ENCODE data around the gene SIRPD.
"Not testable (repeated sequence)": the region's sequence is repeated elsewhere in the genome, so short reads cannot be mapped to it uniquely, and the experiment has no call there.

SIRPD gene

DNA sequence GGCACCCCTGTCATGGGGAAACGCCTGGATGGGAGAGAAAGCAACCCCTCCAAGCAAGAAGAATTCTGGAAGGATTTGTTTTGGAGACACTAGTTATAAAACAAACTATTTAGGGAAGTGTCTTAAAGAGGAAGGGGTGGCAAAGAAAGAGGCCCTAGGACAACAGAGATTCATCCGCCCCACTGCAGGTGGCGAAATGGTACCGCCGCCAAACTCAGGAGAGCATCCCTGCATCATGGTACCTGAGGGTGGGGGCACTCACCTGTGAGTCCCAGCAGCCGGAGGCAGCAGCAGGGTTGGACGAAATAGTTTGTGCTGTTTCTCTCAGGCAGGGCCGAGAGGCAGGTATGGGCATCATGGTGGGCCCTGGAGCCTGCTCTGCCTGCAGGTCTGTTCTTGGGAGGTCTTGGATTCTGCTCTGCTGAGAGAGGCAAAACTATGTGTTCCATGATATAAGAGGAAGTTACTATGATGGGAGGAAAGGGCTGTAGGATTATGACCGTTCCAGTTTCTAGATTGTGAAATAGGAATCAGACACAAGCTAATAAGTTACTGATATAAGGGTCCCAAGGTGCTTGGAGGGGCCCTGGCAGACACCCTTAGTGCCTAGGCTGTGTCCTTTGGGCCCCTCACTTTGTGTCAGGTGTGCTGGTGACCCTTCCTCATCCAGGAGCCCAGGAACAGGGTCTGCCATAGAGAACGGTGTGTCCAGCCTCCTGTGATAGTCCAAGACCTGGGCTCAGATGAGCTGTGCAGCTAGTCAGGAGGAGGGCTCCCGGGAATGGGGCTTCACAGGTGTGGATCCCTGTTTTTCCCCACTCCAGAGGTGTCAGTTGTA lies 20.4 kb downstream of the SIRPD start:
- no peak for DNase-seq

DNA sequence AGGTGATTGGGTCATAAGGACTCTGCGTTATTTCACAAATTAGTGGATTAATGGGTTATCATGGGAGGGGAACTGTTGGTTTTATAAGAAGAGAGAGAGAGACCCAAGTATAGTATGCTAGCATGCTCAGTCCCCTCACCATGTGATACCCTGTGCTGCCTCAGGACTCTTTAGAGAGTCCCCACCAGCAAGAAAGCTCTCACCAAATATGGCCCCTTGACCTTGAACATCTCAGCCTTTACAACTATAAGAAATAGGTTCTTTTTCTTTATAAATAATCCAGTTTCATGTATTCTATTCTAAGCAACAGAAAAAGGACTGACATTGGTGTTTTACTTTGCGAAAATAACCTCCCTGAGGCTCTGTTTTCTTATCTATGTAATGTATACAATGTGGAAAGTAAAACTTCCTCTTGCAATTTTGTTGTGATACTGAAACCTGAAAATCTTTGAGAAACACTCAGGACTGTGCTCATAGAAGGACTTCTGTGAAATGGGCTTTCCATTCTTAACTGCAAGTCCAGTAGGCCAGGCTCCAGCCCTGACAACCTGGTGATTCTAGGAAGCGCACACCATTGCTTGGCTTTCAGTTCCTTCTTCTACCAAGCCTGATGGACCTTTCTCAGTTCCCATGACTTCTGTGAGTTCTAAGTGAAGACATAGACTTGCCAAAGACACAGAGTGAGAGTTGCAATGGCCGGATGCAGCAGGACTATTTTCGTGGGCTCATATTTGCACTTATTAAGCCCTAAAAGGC lies 21.9 kb downstream of the SIRPD start:
- no peak for DNase-seq

DNA sequence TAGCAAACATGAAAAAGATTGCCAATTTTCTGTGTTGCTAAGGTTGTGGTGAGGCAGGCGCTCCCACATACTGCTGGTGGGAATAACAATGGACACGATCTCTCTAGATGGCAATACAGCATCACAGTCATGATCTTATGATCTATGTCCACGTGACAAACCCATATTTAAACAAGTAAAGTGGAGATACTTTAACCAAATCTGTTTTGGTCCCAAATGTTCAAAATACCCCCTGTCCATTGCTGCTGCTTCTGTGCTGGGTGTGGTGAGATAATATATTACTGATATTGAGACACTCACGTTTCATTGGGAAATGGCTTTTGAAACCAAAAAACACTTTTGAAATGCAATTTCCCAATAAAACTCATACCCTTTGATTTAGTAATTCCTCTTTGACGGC lies 23.0 kb downstream of the SIRPD start:
- DNase-seq, result no peak

DNA sequence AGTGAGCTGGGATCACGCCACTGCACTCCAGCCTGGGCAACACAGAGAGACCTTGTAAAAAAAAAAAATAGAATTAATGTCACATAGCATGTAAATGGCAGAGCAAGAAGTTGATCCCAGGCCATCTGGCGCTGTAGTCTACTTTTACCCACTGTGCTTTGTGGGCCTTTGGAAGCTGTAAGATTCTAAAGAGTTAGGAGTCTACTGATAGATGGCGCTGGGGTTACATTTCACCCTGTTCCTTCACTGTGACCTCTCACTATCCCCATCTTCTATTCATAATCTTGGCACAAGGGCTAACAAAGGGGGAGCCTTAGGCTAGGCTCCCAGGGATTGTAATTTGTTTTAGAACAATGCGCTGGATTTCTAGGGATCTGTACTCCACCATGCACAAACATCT lies 24.4 kb downstream of the SIRPD start:
- DNase-seq, result no peak

DNA sequence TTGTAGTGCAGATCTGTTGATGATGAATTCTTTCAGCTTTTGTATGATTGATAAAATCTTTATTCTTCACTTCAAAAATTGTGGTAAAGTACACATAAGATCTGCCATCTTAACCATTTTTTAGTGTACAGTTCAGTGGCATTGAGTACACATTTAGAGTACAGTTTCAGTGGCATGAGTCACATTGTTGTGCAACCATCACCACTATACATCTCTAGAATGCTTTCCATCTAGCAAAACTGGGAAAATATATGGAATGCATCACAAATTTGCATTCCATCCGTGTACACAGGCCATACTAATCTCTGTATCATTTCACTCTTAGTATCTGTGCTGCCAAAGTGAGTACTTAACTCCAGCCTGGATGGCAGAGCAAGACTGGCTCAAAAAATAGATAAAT lies 28.7 kb downstream of the SIRPD start:
- no peak for DNase-seq

DNA sequence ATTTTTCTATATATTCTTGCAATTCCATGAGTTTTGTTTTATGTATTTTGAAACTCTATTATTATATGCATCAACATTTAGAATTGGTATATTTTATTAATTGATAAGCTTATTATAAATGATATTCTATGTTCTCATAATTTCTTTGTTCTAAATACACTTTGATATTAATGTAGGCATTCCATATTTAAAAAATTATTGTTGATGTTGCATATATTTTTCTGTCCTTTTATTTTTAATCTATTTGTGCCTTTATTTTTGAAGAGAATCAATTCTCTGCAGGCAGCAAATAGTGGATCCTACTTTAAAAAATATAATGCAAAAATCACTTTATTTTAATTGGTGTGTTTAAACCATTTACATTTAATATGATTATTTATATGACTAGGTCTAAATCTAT lies 29.6 kb downstream of the SIRPD start:
- no peak for DNase-seq

DNA sequence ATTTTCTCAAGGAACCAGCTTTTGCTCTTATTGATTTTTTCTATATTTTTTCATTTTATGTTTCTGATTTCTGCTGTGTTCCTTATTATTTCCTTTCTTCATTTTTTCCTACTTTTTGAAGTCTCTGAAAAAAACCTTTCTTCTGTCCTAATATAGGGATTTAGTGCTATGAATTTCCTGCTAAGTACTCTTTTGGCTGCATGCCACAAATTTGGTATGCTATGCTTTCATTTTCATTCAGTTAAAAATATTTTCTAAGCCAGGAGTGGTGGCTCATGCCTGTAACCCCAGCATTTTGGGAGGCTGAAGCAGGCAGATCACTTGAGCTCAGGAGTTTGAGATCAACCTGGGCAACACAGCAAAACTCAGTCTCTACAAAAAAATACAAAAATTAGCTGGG lies 30.6 kb downstream of the SIRPD start:
- no peak for DNase-seq

DNA sequence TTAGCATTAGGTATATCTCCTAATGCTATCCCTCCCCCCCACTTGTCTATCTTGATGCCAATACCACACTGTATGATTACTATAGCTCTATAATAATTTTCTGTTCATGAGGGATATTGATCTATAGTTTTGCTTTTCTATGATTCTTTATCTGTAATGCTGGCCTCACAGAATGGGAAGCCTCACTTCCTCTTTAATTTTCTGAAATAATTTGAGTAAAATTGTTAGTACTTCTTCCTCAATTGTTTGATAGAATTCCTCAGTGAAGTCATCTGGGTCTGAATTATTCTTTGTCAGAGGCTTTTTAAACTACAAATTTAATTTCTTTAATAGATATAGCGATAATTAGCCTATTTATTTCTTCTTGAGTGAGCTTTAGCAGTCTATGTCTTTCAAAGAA lies 31.2 kb downstream of the SIRPD start:
- no peak for DNase-seq

DNA sequence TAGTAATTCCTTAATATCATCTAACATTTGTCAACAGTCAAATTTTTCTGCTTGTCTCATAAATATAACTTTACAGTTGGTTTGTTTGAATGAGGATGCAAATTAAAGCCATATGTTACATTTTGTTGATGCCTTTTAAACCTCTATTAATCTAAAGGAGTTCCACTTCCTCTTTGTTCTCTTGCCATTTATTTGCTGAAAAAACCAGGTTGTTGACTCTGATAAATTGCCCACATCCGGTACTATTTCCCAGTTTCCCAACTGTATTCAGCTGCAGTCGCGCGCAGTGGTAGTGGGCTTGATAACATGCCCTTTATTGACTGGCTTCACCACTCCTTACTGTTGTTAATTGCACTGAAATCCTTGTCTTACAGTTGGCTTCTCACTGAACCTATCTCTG lies 33.5 kb downstream of the SIRPD start:
- DNase-seq, result peak; percentile 15 to 17

DNA sequence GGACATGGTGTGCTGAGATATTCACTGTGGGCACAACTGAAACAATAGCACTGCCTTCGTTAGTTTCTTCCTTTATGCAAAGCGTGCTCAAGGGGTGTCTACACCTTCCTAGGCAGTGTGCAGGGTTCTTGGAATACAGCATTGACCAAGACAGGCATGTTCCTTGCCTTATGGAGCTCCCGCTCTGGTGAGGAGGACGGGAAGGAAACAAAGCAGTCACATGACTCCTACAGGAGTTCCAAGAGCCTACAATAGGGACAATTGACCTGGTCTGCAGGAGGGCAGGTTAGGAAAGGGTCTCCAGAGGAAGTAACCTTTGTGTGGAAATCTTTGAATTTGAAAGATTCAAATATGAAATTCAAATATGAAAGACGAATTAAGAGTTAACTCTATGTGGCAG lies 40.5 kb downstream of the SIRPD start:
- DNase-seq, result no peak

DNA sequence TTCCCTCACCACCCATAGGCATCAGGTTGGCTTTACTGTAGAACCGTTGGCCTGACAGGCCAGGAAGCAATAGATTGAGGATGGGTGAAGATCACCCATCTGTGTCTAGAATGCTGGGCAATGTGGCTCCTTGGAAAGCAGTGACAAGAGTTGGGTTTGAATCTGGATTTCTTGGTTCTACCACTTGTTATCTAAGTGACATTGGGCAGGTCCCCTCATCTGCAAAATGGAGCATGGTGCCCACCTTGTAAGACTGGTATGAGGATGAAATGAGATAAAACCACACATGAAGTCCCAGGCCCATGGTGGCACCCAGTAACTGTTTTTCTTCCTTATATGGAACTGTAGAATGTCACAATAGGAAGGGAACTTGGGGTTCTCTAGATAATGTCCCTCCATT lies 43.7 kb downstream of the SIRPD start:
- DNase-seq, result no peak

DNA sequence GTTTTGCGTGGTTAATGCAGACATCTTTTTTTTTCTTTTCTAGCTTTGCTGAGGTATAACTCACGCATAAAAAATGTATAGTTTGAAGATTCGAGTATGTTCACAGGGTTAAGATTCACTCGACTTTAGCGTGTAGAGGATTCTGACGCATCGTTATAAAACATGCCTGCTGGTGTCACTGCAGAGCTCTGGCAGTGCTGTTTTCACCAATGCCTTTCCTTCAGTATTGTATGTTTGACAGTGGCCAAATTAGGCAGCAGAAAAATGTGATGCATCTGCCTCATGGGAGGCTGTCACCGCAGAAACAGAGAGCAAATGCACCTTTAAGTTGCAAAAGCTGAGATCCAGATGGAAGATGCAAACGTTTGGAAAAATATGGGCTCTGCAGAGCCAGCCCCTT lies 48.3 kb downstream of the SIRPD start:
- DNase-seq, result peak in 1 of 2 experiments; percentile 17

DNA sequence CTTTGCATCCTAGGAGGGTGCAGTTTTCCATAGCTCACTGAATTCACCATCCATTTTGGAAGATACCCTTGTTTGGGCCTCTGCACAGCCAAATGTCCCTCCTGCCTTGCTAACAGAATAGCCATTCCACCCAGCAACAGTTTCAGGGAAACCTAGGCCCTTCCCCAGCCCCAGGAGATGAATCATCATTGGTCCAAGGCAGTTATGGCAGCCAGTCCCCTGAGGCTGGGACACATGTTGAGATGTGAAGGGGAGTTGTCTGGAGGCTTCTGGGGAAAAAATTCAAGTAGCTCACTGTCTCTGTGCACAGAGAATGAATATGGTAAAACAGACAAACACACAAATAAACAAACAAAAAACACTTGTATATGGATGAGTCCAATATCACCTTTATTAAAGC lies 48.9 kb downstream of the SIRPD start:
- DNase-seq, result no peak

DNA sequence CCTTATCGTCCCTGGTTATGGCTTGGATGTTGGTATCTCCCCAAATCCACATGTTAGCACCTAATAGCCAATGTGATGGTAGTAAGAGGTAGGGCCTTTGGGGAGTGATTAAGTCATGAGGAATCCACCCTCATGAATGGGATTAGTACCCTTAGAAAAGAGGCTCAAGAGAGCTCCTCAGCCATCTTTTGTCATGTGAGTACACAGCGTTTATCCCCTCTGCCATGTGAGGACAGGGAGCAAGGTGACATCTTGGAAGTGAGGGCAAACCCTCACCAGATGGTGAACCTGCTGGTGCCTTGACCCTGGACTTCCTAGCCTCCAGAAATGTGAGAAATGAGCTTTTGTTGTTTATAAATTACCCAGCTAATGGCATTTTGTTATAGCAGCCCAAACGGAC lies 50.2 kb downstream of the SIRPD start:
- DNase-seq, result no peak

DNA sequence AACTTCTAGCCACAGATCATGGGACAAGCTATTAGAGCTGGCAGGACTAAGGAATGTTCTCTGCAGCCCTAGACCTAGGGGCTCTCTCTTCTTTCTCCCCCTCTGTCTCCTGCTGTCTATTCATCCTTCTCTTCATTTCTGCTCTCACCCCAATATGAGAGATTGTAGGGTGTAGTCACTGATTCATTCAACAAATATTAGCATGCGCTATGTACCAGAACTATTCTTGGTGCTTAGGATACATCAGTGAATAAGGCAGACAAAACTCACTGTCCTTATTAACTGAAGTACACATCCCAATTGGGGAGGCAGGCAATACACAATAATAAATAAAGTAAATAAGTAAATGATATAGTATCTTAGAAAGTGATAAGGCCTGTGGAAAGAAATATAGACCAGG lies 51.6 kb downstream of the SIRPD start:
- no peak for DNase-seq

DNA sequence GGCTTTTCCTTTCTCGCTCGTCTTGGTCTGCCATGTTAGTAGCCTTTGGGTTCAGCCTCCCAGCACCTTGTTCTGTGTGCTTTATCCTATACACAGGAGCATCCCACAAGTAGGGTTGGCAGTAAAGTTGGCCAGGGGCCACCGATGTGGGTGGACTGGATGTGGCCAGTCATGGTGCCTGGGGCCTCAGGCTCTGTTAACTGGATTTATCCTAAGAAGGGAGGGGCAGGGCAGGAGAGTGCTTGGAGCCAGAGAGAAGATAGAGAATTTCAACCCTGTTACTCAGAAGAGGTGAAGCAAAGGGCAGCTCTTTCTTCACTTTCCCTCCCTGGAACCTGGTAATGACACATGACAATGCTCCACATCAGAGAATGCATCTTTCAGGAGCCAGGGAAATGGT lies 52.1 kb downstream of the SIRPD start:
- DNase-seq, result no peak

DNA sequence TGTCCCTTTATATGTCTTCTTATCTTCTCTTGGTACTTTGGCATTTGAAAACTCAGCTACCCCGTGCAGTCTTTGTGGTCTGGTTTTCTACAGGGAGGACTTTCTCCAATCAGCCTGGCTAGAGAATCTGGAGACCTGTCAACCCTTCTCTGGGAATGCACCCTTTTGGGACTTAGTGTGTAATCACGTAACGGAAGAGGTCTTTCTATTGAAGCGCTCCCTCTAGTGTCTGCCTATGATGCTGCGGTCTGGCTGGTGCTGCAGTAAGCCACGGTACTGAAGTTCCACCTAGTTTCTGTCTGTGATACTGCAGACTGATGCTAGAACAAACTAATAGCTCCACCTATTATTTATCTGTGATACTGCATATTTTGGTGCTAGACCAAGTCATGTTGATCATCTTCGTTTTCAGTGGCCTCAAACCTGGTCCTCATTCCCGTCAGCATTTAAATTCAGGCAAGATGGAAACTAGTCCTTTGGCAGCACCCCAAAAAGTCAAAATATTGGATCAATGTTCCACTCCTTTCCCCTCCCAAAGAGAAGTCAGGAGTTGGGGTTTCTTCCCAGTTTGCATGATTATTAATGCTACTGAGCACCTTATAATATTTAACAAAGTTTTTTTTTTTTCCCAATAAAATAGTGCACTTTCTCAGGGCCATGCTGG lies 53.8 kb downstream of the SIRPD start:
- peak; percentile 84 to 86 for DNase-seq

DNA sequence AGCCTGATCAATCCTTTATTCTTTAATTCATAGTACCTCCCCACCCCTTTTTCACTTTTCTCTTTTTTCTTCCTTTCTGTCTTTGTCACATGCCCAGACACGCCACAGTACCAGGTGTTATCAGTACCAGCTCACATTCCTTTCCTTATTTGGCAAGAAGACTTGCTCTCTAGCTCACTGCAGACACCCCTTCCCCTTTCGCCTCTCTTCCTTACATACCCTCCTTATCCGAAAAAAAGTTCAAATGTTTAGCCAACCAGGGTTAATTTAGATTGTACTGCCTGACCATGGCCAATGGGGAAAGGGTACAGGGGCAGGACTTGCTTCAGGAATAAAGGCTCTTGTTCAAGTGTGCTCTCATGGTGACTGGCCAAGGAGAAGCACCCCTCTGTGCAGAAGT lies 57.0 kb downstream of the SIRPD start:
- DNase-seq, result no peak

DNA sequence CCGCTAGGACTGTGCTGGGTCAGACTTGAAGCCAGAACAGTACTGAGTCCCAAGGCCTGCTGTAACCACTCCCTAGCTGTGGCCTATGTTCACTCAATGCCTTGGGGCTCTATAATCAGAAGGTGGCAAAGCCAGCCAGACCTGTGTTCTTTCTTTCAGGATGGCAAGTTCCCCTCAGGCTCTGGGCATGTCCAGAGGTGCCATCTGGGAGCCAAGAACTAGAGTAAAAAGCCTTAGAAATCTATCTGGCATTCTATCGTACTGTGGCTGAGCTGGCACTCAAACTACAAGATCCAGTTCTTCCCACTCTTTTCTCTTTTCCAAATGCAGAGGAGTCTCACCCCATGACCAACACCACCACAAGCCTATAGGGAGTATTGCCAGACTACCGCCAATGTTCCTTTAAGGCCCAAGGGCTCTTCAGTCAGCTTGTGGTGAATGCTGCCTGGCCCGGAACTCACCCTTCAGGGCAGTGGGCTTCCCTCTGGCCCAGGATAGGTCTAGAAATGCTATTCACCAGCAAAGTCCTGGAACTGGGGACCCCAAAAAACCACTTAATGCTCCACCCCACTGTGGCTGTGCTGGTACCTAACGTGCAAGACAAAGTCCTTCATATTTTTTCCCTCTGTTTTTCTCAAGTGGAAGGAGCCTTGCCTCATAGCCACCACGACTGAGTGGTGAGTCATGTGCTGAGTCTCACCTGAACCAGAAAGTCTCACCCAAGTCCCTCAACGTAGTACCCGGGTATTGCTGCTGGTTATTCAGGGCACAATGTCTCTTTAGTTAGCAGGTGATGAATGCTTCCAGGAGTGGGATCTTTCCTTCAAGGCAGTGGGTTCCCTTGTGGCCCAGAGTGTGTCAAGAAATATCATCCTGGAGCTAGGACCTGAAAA lies 57.7 kb downstream of the SIRPD start:
- DNase-seq, result no peak

DNA sequence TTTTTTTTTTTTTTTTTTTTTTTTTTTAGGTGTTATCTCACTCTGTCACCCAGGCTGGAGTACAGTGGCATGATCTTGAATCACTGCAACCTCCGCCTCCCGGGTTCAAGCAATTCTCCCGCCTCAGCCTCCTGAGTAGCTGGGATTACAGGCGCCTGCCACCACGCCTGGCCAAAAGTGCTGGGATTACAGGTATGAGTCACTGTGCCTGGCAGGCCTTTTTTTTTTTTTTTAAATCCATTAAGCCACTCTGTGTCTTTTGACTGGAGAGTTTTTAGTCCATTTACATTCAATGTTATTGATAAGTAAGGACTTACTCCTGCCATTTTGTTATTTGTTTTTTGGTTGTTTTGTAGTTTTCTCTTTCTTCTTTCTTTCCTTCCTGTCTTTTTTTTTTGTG lies 60.1 kb downstream of the SIRPD start:
- not testable (repeated sequence) for DNase-seq

DNA sequence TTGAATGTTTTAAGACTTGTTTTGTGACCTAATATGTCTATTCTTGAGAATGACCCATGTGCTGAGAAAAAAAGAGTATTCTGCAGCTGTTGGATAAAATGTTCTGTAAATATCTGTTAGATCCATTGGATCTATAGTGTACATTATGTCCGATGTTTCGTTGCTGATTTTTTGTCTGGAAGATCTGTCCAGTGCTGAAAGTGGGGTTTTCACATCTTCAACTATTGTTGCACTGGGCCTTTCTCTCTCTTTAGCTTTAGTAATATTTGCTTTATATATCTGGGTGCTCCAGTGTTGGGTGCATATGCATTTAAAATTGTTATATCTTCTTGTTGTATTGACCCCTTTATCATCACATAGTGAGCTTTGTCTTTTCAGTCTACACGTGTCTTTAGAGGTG lies 60.6 kb downstream of the SIRPD start:
- no peak for DNase-seq

DNA sequence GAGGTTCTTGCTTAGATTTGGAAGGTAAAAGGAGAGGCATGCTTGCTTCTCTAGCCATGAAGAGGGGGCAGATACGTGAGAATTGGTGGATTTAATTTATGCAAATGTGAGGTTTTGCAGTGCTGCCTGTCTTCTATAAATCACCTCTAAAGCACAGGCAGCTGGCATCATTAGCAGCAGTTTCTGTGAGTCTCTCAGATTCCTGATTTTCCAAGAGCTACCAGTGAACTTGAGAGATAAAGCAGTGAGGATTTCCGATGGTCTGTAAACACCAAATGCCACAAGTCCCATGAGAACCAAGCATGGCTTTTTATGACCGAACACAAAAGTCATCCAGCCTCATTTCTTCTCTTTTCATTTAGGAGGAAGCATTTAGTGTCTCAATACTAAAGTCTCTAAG lies 63.1 kb downstream of the SIRPD start:
- no peak for DNase-seq

DNA sequence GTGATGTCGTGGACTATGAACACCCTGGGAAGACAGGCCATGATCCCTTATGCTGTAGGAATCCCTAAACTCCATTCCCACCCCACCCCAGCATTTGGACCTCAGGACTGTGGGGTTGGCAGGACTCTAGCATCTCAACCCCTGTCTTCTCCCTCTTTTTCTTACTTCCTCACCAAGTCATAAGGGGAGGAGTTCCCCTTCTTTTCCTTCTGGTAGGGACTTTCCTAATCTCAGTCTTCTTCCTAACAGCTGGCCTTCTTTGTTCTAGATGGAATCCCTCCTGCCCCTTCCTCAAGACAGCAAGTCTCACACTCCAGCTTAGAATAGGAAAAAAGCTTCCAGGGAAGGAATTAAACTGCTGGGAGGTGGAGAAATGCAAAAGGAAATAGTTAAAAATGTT lies 64.0 kb downstream of the SIRPD start:
- DNase-seq, result no peak
